HG03442 (cell line): ENCODE measurements around the gene HADH.
A peak's percentile ranks its signal among the peaks of the same experiment; 100 is the strongest.
"Not testable (repeated sequence)": the region's sequence is repeated elsewhere in the genome, so short reads cannot be mapped to it uniquely, and the experiment has no call there.

Source experiments
- ATAC-seq: cut with Tn5 transposase; IDR thresholded peaks from one replicate; pipeline ENCODE4 v1.9.1; 2021; ENCODE audit warnings: mild to moderate bottlenecking, moderate library complexity; ENCODE audit not compliant: unreplicated experiment

HADH gene

DNA sequence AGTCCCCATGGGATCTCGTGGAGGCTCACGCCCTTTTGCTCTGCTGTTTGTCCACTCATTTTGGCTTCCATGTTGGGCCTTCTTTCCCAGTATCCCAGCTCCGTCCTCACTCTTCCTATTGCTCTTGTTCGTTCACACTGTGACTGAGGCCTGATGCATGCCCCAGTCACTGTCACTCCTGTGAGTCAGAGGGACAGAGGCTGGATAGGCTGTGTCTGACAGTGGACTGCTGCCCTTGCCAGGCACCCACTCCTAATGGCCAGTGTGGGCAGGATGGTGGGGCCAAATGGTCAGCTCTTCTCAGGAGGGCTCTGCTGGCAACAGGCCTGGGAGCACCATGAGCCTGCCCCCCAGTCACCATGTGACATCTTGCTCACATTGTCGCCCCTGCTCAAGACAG, 40.0 kb downstream of the HADH start:
- ATAC-seq, result no peak

- ATAC-seq, result peak; percentile 95
Measured at GRCh38 chr4:108030332-108030731, 40.6 kb downstream of the HADH start.

GRCh38 chr4:108031427-108032083, 41.9 kb downstream of the HADH start:
- ATAC-seq, result no peak

DNA sequence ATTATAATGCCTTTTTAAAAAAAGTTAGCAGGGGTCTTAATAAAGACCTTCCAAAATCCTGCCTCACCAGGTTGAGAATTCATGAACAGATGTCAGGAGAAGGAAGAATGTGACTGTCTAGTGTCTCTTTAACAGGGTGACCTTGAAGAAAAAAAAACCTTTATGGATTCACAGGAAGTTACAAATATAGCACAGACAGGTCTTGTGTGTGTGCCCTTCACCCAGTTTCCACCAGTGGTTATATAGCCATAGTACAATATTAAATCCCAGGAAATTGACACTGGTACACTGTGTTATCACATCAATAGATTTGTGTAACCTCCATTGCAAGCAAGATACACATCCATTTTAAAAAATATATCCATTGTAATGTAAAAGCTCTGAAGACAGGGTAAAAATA, 43.7 kb downstream of the HADH start:
- ATAC-seq, result no peak

DNA sequence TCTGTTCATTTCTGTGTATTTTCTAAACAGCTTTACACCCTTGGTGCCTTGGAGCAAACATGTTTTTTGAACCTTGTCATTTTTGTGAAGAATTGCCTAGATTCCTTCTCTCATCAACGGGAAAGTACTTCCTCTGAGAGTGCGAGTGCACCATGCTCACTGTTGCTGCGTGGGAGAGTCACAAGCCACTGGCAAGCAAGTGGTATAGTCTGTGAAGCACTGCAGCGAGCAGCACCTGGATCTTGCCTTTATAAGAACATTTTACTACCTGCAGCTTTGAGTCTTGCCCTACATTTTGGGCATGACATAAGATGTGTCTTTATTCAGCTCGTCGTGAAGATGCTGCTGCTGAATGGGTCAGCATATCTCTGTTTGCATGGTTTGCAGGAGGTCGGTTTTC, 44.9 kb downstream of the HADH start:
- ATAC-seq, result no peak

DNA sequence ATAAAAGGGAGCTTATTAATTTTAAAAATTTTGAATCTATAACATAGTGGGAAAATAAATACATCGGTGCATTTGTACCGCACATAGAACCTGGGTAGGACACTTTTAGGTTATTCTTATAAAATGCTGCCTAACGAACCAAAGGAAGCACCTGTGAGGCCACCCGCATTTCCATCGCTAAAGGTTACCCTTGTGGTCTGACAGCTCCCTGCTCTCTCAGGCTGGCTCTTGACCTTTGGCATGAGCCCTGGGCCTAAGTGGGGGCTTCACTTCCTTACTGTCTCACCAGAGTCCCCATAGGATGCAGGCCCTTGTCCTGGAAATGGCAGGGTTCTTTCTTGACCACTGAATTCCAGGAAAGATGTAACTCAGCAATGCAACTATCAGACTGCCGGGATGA, 46.0 kb downstream of the HADH start:
- no peak for ATAC-seq

DNA sequence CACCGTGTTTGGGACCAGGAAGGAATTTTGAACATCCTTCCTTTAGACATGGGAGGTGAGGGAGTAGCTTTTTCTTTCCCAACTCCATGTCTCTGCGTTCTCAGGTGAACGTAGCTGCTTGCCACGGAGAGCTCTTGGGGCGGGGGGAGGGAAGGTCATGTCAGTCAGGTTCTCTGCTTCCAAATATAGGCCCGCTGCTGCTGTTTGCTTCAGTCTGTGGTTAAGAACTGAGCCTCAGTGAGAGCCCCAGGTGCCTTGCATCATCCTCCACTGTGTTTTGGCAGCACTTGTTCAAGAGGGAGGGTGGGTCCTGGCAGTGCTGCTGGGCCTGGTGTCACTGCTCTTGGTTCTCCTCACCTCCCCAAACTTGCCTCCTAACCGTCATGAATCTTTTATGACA, 46.5 kb downstream of the HADH start:
- peak; percentile 77 for ATAC-seq

DNA sequence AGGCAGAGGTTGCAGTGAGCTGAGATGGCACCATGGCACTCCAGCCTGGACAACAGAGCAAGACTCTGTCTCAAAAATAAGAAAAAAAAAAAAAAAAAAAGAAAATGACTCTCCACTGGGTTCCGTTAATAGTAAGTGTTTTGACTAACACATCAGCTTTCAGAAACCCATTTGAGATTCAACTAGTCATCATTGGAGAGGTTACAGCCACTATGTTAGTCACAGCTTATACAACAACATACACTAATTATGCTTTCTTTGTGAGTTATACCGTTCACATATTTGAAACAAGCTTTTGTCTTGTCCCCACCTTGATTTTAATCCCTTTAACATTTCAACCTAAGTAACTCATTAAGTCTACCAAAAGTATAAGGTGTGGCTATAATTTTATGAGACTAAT, 48.2 kb downstream of the HADH start:
- ATAC-seq, result no peak

DNA sequence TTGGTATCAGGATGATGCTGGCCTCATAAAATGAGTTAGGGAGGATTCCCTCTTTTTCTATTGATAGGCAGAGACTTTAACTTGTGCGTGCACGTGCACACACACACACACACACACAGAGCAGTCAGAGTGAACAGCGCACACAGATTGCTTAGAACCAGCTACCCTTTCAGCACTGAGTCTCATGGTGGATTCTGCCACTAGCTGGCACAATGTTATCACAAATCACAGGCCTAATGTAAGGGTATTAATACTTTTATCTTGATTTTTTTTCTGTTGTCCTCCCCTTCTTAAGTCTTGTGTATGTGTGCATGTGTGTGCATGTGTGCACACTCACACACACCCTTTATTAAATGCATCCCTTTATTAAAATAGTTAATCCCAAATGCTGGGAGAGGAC, 53.2 kb downstream of the HADH start:
- no peak for ATAC-seq

DNA sequence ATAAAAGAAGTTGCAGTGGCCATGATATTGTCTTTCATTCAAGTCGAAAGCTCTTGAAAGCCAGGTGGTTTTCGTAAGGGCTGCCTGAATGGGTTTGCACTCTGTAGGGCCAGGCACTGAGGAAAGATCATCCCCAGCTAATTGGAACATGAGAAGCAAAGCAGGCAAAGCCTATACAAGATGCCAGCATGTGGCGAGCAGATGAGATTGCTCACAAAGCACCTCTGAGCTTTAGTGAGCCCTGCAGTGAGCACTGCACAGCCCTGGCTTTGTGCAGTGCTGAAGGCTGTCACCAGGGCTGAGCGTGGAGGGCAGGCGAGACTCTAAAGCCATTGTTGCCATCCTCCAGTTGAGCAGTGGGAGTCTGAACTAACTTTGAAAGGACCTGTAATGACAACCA, 53.8 kb downstream of the HADH start:
- no peak for ATAC-seq

GRCh38 chr4:108044951-108045686, 55.4 kb downstream of the HADH start:
- no peak for ATAC-seq

GRCh38 chr4:108045687-108046024, 56.0 kb downstream of the HADH start:
- no peak for ATAC-seq

DNA sequence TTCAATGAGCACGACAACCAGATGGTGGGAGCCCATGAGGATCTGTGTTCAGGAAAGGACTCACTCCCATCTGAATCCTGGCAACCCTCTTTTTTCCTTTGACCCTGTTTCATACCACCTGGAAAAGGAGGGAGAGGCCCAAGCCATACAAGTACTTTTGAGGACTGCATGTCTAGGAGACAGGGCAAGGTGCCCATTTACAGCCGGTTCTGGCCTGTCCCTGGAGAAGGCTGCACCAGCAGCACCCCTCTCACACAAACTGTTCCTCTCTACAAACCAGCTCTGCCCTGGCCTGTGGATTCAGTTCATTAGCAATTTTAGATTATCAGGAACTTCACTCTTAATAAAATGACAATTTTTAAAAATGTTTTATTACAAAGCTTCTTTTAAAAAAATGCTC, 57.5 kb downstream of the HADH start:
- no peak for ATAC-seq

- ATAC-seq, result no peak
Measured at GRCh38 chr4:108048157-108048556, 58.5 kb downstream of the HADH start.

- ATAC-seq, result no peak
Measured at GRCh38 chr4:108048997-108049396, 59.3 kb downstream of the HADH start.

DNA sequence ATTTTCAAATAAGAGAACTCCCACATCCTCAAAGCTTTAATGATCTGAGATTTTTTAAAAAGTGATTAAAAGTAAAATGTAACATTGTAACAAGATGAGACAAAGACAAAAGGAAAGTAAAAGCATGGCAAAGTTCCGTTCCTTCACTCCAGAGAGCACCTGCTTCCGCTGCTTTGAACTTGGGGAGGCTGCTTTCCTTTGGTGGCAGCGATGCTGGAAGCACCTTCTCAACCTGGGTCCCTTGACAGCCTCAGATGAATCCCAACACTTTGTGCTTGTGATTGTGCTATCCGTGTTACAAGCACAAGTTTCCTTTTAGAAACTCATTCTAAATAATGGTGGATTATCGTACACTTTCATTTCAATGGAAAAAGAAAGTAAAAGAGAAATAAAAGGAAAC, 59.7 kb downstream of the HADH start:
- no peak for ATAC-seq

DNA sequence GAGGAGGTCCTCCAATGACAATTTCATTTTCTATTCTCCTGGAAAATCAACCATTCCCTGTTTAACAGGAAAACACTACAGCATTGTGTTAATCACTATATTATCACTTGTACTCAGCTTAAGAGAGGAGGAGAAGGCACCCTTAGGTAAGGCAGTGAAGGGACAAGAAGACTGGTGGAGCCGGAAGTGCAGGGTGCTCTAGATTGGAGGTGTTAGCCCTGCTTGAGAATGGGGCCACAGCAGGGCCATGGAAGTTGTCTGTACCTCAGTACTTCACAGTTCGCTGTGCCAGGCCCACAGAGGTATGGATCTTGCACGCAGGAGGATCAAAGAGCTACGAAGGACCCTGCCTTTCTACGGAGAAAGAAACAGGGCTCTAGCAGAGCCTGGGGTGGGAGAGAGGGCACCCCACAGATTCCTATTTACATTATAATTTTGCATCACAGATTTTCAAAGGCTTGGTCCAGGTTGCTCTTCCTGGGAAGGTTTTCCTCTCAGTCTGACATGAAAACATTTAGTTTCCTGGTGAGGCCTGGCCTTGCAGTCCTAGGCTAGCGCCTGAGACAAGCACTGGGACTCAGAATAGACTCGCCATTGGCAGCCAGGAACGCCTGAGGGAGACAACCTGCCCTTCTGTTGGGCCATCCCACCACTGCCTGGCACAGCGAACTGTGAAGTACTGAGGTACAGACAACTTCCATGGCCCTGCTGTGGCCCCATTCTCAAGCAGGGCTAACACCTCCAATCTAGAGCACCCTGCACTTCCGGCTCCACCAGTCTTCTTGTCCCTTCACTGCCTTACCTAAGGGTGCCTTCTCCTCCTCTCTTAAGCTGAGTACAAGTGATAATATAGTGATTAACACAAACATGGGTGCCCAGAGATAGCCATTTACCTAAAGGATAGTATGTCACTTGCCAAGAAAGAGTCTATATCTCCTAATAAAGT, 60.8 kb downstream of the HADH start:
- ATAC-seq, result not testable (repeated sequence)

DNA sequence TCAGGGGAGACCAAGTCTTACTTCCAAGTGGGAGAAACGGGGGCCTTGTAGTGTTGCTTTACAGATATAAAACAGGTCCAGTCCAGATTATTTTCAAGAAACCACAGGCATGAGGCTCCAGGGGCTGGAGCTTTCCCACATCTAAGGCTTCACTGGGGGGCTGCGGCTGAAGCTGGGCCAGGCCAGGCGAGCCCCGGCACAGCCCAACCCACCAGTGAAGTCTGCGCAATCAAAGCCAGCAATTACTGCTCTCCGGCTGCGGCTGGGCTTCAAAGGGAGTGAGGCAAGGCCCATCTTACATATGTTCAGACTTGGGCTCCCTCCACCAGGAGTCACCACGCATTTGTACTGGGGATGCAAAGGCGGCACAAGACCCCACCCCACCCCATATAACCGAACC, 61.7 kb downstream of the HADH start:
- no peak for ATAC-seq

DNA sequence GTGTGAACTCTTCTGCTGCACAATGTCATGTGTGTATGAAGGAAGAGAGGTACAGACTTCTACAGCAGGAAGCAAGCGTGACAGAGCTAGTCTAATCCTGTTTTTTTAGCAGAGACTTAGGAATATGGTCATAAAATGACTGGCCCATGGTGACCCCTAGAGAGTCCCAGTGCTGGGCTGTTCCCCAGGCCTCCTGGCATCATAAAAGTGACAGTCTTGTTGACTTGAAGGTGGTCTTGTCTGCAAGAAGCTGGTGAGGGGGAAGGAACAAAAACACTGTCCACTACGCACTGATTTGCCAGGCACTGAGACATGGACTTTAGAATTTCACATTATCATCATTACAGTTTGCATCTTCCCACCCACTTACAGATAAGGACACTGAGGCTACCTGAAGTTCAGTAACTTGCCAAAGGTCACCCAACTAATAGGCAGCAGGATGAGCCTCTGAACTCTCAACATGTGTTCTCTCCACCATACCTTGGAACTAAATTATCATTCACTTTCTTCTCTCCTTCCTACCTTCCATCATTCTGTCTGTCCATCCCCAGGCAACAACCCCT, 63.0 kb downstream of the HADH start:
- no peak for ATAC-seq

GRCh38 chr4:108053251-108053711, 63.6 kb downstream of the HADH start:
- ATAC-seq, result peak; percentile 82

DNA sequence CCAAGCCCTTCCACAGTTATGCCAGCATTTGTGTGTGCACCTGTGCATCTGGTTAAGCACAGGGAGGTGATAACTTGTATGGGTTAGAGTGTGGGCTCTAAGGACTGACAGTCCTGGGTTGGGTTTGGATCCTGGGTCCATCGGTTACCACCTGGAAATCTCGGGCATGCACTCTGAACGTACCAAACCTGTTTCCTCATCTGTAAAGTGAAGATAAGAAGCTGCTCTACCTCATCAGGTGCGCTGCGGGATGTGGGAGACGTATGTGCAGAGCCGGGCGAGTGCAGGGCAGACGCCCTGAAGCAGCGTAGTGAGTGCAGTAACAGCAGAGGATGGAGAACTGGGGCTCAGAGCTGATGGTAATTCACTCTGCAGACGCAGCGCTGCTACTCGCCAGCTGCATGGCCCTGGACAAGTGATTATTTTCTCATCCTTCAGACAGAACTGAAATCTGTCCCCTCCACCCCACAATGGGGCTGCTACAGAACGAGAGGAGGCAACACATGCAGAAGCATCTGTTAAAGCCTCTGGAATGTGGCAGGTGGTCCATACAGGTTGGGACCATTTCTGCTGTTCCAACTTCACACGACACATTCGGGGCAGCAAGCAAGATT, 64.4 kb downstream of the HADH start:
- ATAC-seq, result no peak
